Vagina (tissue), 2 donors: ENCODE measurements around the gene ERCC8.

Experiments
- POLR2AphosphoS5 ChIP-seq, 2 donors: sonication (generic); formaldehyde crosslinking; IDR thresholded peaks; one replicate each; pipeline ENCODE4 v1.9.0; 2017; ENCODE audit warnings: antibody characterized with exemption in 2 of 2, mild to moderate bottlenecking in 2 of 2, low read depth in 1 of 2; ENCODE audit not compliant: insufficient read depth in 1 of 2
- TF ChIP-seq, protein P1 (sequence below), 3 experiments: fragments of 450-650 bp in 2 of 3; fragments of 200-600 bp in 1 of 3; sonication (generic) in 1 of 3; IDR thresholded peaks; one replicate each; pipeline ENCODE4 v1.5.1; 2017 to 2019; ENCODE audit warnings: antibody characterized with exemption in 3 of 3, mild to moderate bottlenecking in 2 of 3, moderate library complexity in 2 of 3

DNA sequence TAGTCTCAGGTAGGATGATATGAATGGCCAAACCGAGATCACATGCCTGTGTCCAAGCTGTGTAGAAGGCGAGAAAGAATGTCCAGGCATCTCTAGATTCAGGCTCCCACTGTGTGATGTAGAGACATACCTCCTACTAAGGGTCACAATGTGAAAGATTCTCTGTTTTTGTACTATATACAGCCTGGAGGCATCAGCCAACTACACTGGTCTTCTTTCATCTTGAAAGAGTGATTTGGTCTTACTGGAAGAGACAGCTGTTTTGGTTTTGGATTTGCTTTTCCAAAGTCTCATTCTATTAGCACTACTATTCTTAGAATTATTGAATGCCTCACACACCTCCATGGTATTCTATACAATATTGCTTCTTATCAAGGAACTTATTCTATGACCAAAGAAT, 26.4 kb downstream of the ERCC8 start:
- TF ChIP-seq, protein P1, sequence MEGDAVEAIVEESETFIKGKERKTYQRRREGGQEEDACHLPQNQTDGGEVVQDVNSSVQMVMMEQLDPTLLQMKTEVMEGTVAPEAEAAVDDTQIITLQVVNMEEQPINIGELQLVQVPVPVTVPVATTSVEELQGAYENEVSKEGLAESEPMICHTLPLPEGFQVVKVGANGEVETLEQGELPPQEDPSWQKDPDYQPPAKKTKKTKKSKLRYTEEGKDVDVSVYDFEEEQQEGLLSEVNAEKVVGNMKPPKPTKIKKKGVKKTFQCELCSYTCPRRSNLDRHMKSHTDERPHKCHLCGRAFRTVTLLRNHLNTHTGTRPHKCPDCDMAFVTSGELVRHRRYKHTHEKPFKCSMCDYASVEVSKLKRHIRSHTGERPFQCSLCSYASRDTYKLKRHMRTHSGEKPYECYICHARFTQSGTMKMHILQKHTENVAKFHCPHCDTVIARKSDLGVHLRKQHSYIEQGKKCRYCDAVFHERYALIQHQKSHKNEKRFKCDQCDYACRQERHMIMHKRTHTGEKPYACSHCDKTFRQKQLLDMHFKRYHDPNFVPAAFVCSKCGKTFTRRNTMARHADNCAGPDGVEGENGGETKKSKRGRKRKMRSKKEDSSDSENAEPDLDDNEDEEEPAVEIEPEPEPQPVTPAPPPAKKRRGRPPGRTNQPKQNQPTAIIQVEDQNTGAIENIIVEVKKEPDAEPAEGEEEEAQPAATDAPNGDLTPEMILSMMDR (IDR thresholded peaks at IDR 0.05), result no peak
- TF ChIP-seq POLR2AphosphoS5 (IDR thresholded peaks at IDR 0.05; ENCODE audit: insufficient read depth in 1 of 2, low read depth in 1 of 2), result no peak
